DND-41 (cell line): ENCODE data around the gene ENO2.

Experiments
- ATAC-seq: fragments of 200-7000 bp; cut with Tn5 transposase; 3 replicates; pipeline ENCODE4 v1.9.1; 2021; ENCODE audit warnings: low read depth; ENCODE audit not compliant: insufficient read depth
- DNase-seq: peaks from one replicate; pipeline ENCODE4 v3.0.0-alpha.2; 2020
- H2AFZ ChIP-seq: 2 replicates; pipeline ENCODE4 v1.6.0; 2012; ENCODE audit warnings: low read depth, low read length
- H3K27ac ChIP-seq: 2 replicates; pipeline ENCODE4 v1.5.1; 2012; ENCODE audit warnings: low read length, inconsistent platforms
- H3K27me3 ChIP-seq: fragments of 200-600 bp; sonication (generic); 2 replicates; pipeline ENCODE4 v1.6.0; 2012; ENCODE audit warnings: low read length, mild to moderate bottlenecking, inconsistent platforms; ENCODE audit not compliant: insufficient read depth, poor library complexity
- H3K36me3 ChIP-seq: 2 replicates; pipeline ENCODE4 v1.5.1; 2012; ENCODE audit warnings: low read length, inconsistent platforms; ENCODE audit not compliant: insufficient read depth
- H3K4me1 ChIP-seq: 2 replicates; pipeline ENCODE4 v1.5.1; 2012; ENCODE audit warnings: mild to moderate bottlenecking, low read length; ENCODE audit not compliant: insufficient read depth
- H3K4me2 ChIP-seq: 2 replicates; pipeline ENCODE4 v1.6.0; 2012; ENCODE audit warnings: mild to moderate bottlenecking, moderate library complexity, low read length, inconsistent platforms; ENCODE audit not compliant: insufficient read depth
- H3K4me3 ChIP-seq, 2 experiments: fragments of 200-600 bp in 1 of 2; shearing (Covaris generic) in 1 of 2; 2 replicates each; pipeline ENCODE4 v1.5.1; 2012 to 2016; ENCODE audit warnings: inconsistent platforms in 2 of 2, low read length in 2 of 2, mild to moderate bottlenecking in 2 of 2, low read depth in 1 of 2, moderate library complexity in 1 of 2
- H3K79me2 ChIP-seq: 2 replicates; pipeline ENCODE4 v1.6.0; 2012; ENCODE audit warnings: low read length, inconsistent platforms; ENCODE audit not compliant: insufficient read depth
- H3K9ac ChIP-seq: 2 replicates; pipeline ENCODE4 v1.6.0; 2012; ENCODE audit warnings: low read depth, mild to moderate bottlenecking, inconsistent platforms, low read length, moderate library complexity
- H3K9me3 ChIP-seq: 2 replicates; pipeline ENCODE4 v1.5.1; 2012; ENCODE audit warnings: low read length, moderate library complexity, mild to moderate bottlenecking, inconsistent platforms; ENCODE audit not compliant: insufficient read depth, severe bottlenecking
- H4K20me1 ChIP-seq: 2 replicates; pipeline ENCODE4 v1.6.0; 2012; ENCODE audit warnings: low read length; ENCODE audit not compliant: insufficient read depth
- EZH2 ChIP-seq: IDR thresholded peaks from 3 replicates; pipeline ENCODE4 v1.6.1; 2012; ENCODE audit warnings: borderline replicate concordance, low read depth, mild to moderate bottlenecking, moderate library complexity, low read length, inconsistent platforms; ENCODE audit not compliant: severe bottlenecking
- TF ChIP-seq, protein P1 (sequence below): IDR thresholded peaks from 2 replicates; pipeline ENCODE4 v1.5.1; 2012; ENCODE audit warnings: borderline replicate concordance, low read length, moderate library complexity, mild to moderate bottlenecking; ENCODE audit not compliant: poor library complexity, severe bottlenecking; ENCODE audit errors: extremely low read depth

Gene ENO2

DNA sequence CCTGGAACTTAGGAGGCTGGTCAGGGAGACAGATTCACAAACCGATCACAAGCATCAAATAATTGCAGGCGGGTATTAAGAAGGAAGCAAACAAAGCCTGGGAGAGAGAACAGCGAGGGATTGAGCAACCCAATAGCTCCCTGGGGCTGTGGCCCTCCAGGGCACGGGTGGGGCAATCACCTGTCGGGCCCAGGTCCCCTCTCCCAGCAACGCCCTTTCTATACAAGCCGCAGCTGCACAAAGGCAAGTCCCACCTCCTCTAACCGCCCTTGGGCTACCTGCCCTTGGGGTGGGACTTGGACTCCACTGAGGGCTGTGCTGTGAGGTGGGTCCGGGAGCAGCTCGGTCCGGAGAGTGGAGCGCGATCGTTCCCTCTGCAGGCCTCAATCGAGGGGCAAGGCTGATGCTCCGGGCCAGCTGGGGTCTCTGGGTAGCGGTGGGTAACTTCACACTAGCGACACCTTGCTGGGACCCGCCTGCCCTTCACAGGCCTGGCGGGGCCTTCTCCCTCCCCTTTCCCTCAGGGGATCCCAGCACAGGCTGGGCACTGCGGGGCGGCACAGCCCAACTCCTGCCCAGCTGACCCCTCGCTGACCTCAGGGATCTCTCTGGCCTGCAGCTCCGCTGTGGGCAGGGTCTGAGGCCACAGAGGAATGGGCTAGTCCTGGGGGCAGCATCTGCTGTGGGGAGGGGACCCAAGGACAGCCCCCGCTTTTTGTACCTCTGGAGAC is 48.1 kb downstream of the ENO2 start:
- H3K9me3 ChIP-seq: no peaks in the 10 kb centered on the region
- DNase-seq (no peak), ATAC-seq (no peak)
- no peak for TF ChIP-seq EZH2
- TF ChIP-seq, protein P1, sequence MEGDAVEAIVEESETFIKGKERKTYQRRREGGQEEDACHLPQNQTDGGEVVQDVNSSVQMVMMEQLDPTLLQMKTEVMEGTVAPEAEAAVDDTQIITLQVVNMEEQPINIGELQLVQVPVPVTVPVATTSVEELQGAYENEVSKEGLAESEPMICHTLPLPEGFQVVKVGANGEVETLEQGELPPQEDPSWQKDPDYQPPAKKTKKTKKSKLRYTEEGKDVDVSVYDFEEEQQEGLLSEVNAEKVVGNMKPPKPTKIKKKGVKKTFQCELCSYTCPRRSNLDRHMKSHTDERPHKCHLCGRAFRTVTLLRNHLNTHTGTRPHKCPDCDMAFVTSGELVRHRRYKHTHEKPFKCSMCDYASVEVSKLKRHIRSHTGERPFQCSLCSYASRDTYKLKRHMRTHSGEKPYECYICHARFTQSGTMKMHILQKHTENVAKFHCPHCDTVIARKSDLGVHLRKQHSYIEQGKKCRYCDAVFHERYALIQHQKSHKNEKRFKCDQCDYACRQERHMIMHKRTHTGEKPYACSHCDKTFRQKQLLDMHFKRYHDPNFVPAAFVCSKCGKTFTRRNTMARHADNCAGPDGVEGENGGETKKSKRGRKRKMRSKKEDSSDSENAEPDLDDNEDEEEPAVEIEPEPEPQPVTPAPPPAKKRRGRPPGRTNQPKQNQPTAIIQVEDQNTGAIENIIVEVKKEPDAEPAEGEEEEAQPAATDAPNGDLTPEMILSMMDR: no peak
- H3K27me3 ChIP-seq: no peaks in the 10 kb centered on the region
- no peak overlapping the region for H3K4me2 ChIP-seq
- H3K79me2 ChIP-seq: peaks cover 1% of the 10 kb centered on the region; the same call in 1 of the 2 replicates
- H3K27ac ChIP-seq: no peak overlapping the region
- H4K20me1 ChIP-seq: 0 out of 2 replicates have a peak, but pooled peaks cover 4% of the 10 kb centered on the region
- H3K4me1 ChIP-seq: peaks cover 22% of the 10 kb centered on the region
- no peak overlapping the region for H3K9ac ChIP-seq
- peaks cover 32% of the 10 kb centered on the region for H3K36me3 ChIP-seq
- no peak overlapping the region for H2AFZ ChIP-seq
- H3K4me3 ChIP-seq: no peak overlapping the region

DNA sequence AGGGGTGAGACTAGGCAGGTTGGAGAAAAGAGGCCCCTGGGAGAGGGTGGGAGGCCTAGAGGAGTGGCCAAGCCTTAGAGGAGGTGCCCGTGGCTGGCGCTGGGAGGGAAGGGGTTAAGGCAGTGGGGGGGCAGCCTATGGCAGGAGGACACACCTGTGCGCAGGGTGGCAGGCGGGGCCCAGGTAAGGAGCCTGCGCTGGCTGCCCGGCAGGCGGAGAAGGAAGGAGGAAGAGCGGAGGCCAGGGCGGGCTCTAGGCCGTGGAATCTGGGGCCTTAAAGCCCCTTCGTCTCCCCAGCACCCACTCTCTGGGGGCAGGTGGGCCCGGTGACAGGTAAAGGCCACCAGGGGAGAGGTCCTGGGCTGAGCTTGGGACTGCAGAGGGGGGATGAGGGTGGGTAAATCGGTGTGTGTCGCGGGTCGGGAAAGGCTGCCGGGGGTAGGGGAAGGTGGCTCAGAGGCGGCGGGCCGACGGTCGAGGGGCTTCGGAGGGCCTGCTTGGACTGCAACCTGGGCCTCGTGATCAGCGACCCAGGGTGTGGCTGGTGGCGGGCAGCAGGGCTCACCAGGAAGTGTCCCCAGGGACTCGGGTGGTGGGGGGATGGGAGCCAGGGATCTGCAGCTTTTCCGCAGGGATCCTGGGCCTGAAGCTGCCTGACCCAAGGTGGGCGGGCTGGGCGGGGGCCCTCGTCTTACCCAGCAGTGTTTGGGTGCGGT is 48.8 kb downstream of the ENO2 start:
- ATAC-seq (no peak), DNase-seq (peak; percentile 5)
- Histone ChIP-seq H3K4me1 (peaks cover 26% of the 10 kb centered on the region), H3K9me3 (no peaks in the 10 kb centered on the region), H3K9ac (no peak overlapping the region), H3K27me3 (no peaks in the 10 kb centered on the region), H3K79me2 (peaks cover 6% of the 10 kb centered on the region), H4K20me1 (peaks cover 4% of the 10 kb centered on the region; the same call in 1 of the 2 replicates), H3K36me3 (peaks cover 39% of the 10 kb centered on the region), H2AFZ (no peak overlapping the region), H3K27ac (no peak overlapping the region), H3K4me2 (no peak overlapping the region), H3K4me3 (no peak overlapping the region)
- TF ChIP-seq EZH2: no peak
- TF ChIP-seq, protein P1: no peak

DNA sequence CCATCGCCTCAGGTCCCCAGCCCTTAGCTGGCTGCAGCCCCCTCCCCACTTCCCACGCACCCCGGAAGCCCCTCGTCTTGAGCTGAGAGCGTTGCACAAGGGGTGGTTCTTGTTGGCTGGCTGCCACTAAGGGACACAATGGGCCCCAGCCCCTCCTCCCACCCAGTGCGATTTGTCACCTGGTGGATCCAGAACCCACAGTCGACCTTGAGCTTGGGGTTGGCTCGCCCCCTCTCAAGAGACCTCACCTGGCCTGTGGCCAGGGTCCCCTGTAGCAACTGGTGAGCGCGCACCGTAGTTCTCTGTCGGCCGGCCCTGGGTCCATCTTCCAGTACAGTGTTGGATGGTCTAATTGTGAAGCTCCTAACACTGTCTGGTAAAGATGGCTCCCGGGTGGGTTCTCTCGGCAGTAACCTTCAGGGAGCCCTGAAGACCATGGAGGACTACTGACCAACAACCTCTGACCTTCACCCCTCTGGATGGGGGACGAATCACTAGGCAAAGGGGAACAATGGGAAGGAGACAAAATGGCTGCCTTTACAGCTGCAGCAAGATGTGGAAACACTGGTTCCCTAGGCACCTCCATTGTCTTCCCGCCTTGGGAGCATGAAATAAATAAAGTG is 49.5 kb downstream of the ENO2 start:
- ATAC-seq: no peak
- H3K9me3 ChIP-seq: no peaks in the 10 kb centered on the region
- no peak overlapping the region for H3K4me2 ChIP-seq
- DNase-seq: no peak
- H3K79me2 ChIP-seq: peaks cover 13% of the 10 kb centered on the region
- peaks cover 46% of the 10 kb centered on the region for H3K36me3 ChIP-seq
- H3K27me3 ChIP-seq: no peaks in the 10 kb centered on the region
- H2AFZ ChIP-seq: no peak overlapping the region
- peak overlapping the region; percentile 43; the same call in 1 of the 2 replicates for H3K27ac ChIP-seq
- peaks cover 26% of the 10 kb centered on the region for H3K4me1 ChIP-seq
- TF ChIP-seq, protein P1: no peak
- TF ChIP-seq EZH2: no peak
- H4K20me1 ChIP-seq: peaks cover 4% of the 10 kb centered on the region; the same call in 1 of the 2 replicates
- no peak overlapping the region for H3K4me3 ChIP-seq
- no peak overlapping the region for H3K9ac ChIP-seq
